GM18499 (cell line): Measurements from ENCODE around the gene CACNA1C.

Experiments
- ATAC-seq: cut with Tn5 transposase; IDR thresholded peaks from one replicate; pipeline ENCODE4 v1.9.1; 2021; ENCODE audit warnings: moderate number of reproducible peaks; ENCODE audit not compliant: insufficient read depth, unreplicated experiment

The CACNA1C gene

GRCh38 chr12:2034633-2035430 is 18.0 kb upstream of the CACNA1C start:
- no peak for ATAC-seq

- ATAC-seq: no peak
Observed at GRCh38 chr12:2035431-2036055, 17.2 kb upstream of the CACNA1C start.

GRCh38 chr12:2039034-2039433 is 13.8 kb upstream of the CACNA1C start:
- no peak for ATAC-seq

GRCh38 chr12:2043054-2043453 is 9.7 kb upstream of the CACNA1C start:
- ATAC-seq: no peak

- no peak for ATAC-seq
Observed at GRCh38 chr12:2044165-2044564, 8.6 kb upstream of the CACNA1C start.

GRCh38 chr12:2046957-2047356 is 5.8 kb upstream of the CACNA1C start:
- ATAC-seq: no peak

- ATAC-seq: no peak
Observed at GRCh38 chr12:2047752-2048151, 5.0 kb upstream of the CACNA1C start.

- no peak for ATAC-seq
Observed at GRCh38 chr12:2049604-2050540, 2.9 kb upstream of the CACNA1C start.

GRCh38 chr12:2051700-2052621 is 826 bp upstream of the CACNA1C start:
- ATAC-seq: no peak

- no peak for ATAC-seq
Observed at GRCh38 chr12:2053691-2054090, 904 bp downstream of the CACNA1C start.

GRCh38 chr12:2054091-2055018 is 1.6 kb downstream of the CACNA1C start:
- ATAC-seq: no peak

- no peak for ATAC-seq
Observed at GRCh38 chr12:2057041-2057794, 4.4 kb downstream of the CACNA1C start.

- no peak for ATAC-seq
Observed at GRCh38 chr12:2057795-2058408, 5.1 kb downstream of the CACNA1C start.

GRCh38 chr12:2058837-2059236 is 6.0 kb downstream of the CACNA1C start:
- ATAC-seq: no peak

- ATAC-seq: no peak
Observed at GRCh38 chr12:2061402-2061801, 8.6 kb downstream of the CACNA1C start.

- ATAC-seq: no peak
Observed at GRCh38 chr12:2064071-2064507, 11.3 kb downstream of the CACNA1C start.

- no peak for ATAC-seq
Observed at GRCh38 chr12:2068653-2069052, 15.9 kb downstream of the CACNA1C start.
